H1 (cell line): ENCODE data around the gene ARHGAP35. TPM values are rescaled to one million over a fixed set of nuclear protein-coding genes. Genes with fewer than 3 reads are reported as not detected.

Experiments used
- ASH2L ChIP-seq: fragments of 200-600, 300-600 bp; sonication (generic); IDR thresholded peaks from one replicate; pipeline ENCODE4 v1.7.1; 2017; ENCODE audit warnings: low read length
- ATF3 ChIP-seq: IDR thresholded peaks from 2 replicates; pipeline ENCODE4 v1.6.1; 2011; ENCODE audit warnings: low read depth, mild to moderate bottlenecking, low read length; ENCODE audit not compliant: insufficient read depth
- BCL11A ChIP-seq, 2 experiments: IDR thresholded peaks; one replicate each; pipeline ENCODE4 v1.6.1; 2011; ENCODE audit warnings: low read depth in 2 of 2, low read length in 2 of 2, mild to moderate bottlenecking in 2 of 2
- PHF8 ChIP-seq: fragments of 200-600 bp; sonication (generic); conservative IDR thresholded peaks from 2 replicates; pipeline ENCODE4 v1.7.1; 2012; ENCODE audit warnings: low read depth, mild to moderate bottlenecking, inconsistent platforms, low read length, moderate library complexity
- POLR2A ChIP-seq, 2 experiments: IDR thresholded peaks; 1 replicate in 1 of 2; 2 replicates in 1 of 2; pipeline ENCODE4 v1.6.1; 2011; ENCODE audit warnings: low read depth in 2 of 2, low read length in 2 of 2, mild to moderate bottlenecking in 2 of 2; ENCODE audit errors: control extremely low read depth in 1 of 2
- SAP30 ChIP-seq: fragments of 300-600 bp; sonication (generic); IDR thresholded peaks from 2 replicates; pipeline ENCODE4 v1.7.1; 2012; ENCODE audit warnings: low read length, moderate library complexity, mild to moderate bottlenecking, inconsistent platforms; ENCODE audit not compliant: insufficient read depth, insufficient replicate concordance
- SIN3A ChIP-seq, 2 experiments: IDR thresholded peaks in 1 of 2; conservative IDR thresholded peaks in 1 of 2; 2 replicates each; pipeline ENCODE4 v1.6.1; 2011 to 2012; ENCODE audit warnings: low read length in 2 of 2, improper control_type of control experiment in 1 of 2, low read depth in 1 of 2, mild to moderate bottlenecking in 1 of 2
- TAF7 ChIP-seq: optimal IDR thresholded peaks from 2 replicates; pipeline ENCODE3; 2011; ENCODE audit warnings: low read depth, mild to moderate bottlenecking, inconsistent platforms, low read length, moderate library complexity, borderline replicate concordance
- polyA plus RNA-seq, 7 experiments: library from polyadenylated mRNA; depleted of rRNA in 3 of 7; stranded (reverse) in 5 of 7; unstranded in 2 of 7; fragments of >200 nt in 5 of 7; fragments of 200-250 nt in 2 of 7; gene quantifications; 1 replicate in 5 of 7; 2 replicates in 1 of 7; 4 replicates in 1 of 7; pipeline versions ENCODE4 v1.2.1 to v1.2.3, GENCODE V29; 2011 to 2013; ENCODE audit warnings: missing spikeins in 2 of 7, mixed read lengths in 2 of 7
- total RNA-seq: library from RNA; stranded (reverse); fragmentation: NEBNext Ultra II Directional; extraction: Animal tissue kit (Norgen Biotek cat#: 25700); gene quantifications from 2 replicates; pipeline ENCODE4 v1.2.1, GENCODE V29; 2021

Gene ARHGAP35
- total and polyA plus RNA-seq, 2 of the 8 experiments (the other 6 are each of a cell fraction or from before 2014, with no cell fraction given): 29.7 to 64.5 TPM

- no peak for TF ChIP-seq POLR2A (IDR thresholded peaks at IDR 0.05; ENCODE audit: control extremely low read depth in 1 of 2, low read depth in 2 of 2, low read length in 2 of 2)
- TF ChIP-seq BCL11A (IDR thresholded peaks at IDR 0.05; ENCODE audit: low read depth in 2 of 2, low read length in 2 of 2): no peak
- TF ChIP-seq PHF8: no peak
- TF ChIP-seq SAP30: no peak
- TF ChIP-seq ATF3: no peak
- TF ChIP-seq SIN3A (conservative IDR thresholded peaks at IDR 0.05 in 1 of 2, IDR thresholded peaks at IDR 0.05 in 1 of 2; ENCODE audit: low read depth in 1 of 2, low read length in 2 of 2): no peak
- TF ChIP-seq ASH2L: no peak
- no peak for TF ChIP-seq TAF7
Measured at GRCh38 chr19:46824890-46825730, 35.7 kb upstream of the ARHGAP35 start (continued).
